H9 (cell line): ENCODE data around the gene CATSPERZ. TPM values are rescaled to one million over a fixed set of nuclear protein-coding genes. Genes with fewer than 3 reads are reported as not detected.

ENCODE experiments used
- DNase-seq: peaks from one replicate; pipeline ENCODE4 v3.0.0-alpha.2; 2017
- H2AFZ ChIP-seq: one replicate; pipeline ENCODE4 v1.6.1; 2013; ENCODE audit warnings: mild to moderate bottlenecking, low read length, control low read depth, moderate library complexity
- H2AK5ac ChIP-seq: 2 replicates; pipeline ENCODE4 v1.6.1; 2013; ENCODE audit warnings: low read length, control low read depth, mixed read lengths; ENCODE audit not compliant: insufficient read length
- H2BK120ac ChIP-seq: one replicate; pipeline ENCODE4 v1.6.1; 2013; ENCODE audit warnings: low read depth, mild to moderate bottlenecking, low read length, control low read depth, inconsistent platforms; ENCODE audit not compliant: poor library complexity, severe bottlenecking
- H2BK12ac ChIP-seq: 2 replicates; pipeline ENCODE4 v1.6.1; 2013; ENCODE audit warnings: low read length, control low read depth, mixed read lengths, low read depth; ENCODE audit not compliant: insufficient read length
- H2BK15ac ChIP-seq: 2 replicates; pipeline ENCODE4 v1.6.1; 2013; ENCODE audit warnings: low read depth, low read length, control low read depth
- H2BK20ac ChIP-seq: one replicate; pipeline ENCODE4 v1.6.1; 2013; ENCODE audit warnings: low read depth, mild to moderate bottlenecking, low read length, control low read depth, inconsistent platforms; ENCODE audit not compliant: poor library complexity, severe bottlenecking
- H2BK5ac ChIP-seq: 2 replicates; pipeline ENCODE4 v1.6.1; 2013; ENCODE audit warnings: low read length, control low read depth, mixed read lengths; ENCODE audit not compliant: insufficient read length
- H3K14ac ChIP-seq: 2 replicates; pipeline ENCODE4 v1.6.1; 2013; ENCODE audit warnings: low read length, control low read depth; ENCODE audit not compliant: insufficient read depth
- H3K18ac ChIP-seq: 2 replicates; pipeline ENCODE4 v1.6.1; 2013; ENCODE audit warnings: low read depth, mild to moderate bottlenecking, mixed read lengths, low read length, control low read depth; ENCODE audit not compliant: insufficient read length
- H3K23ac ChIP-seq: 2 replicates; pipeline ENCODE4 v1.6.1; 2013; ENCODE audit warnings: low read length, control low read depth, mixed read lengths, low read depth; ENCODE audit not compliant: insufficient read length
- H3K23me2 ChIP-seq: 2 replicates; pipeline ENCODE4 v1.6.1; 2013; ENCODE audit warnings: low read depth, mild to moderate bottlenecking, mixed read lengths, low read length, control low read depth; ENCODE audit not compliant: insufficient read length, poor library complexity, severe bottlenecking
- H3K27ac ChIP-seq: 2 replicates; pipeline ENCODE4 v1.5.1; 2013; ENCODE audit warnings: low read length, control low read depth, mixed read lengths, low read depth; ENCODE audit not compliant: insufficient read length
- H3K27me3 ChIP-seq: 2 replicates; pipeline ENCODE4 v1.6.1; 2013; ENCODE audit warnings: low read length, control low read depth, inconsistent platforms; ENCODE audit not compliant: insufficient read depth
- H3K4ac ChIP-seq: 2 replicates; pipeline ENCODE4 v1.6.1; 2013; ENCODE audit warnings: low read depth, mild to moderate bottlenecking, control low read depth, inconsistent platforms, low read length, moderate library complexity
- H3K4me1 ChIP-seq: 2 replicates; pipeline ENCODE4 v1.6.1; 2013; ENCODE audit warnings: low read length, control low read depth, inconsistent platforms; ENCODE audit not compliant: insufficient read depth
- H3K4me2 ChIP-seq: 2 replicates; pipeline ENCODE4 v1.6.1; 2013; ENCODE audit warnings: low read length, control low read depth, mixed read lengths; ENCODE audit not compliant: insufficient read length, insufficient read depth
- H3K56ac ChIP-seq: 2 replicates; pipeline ENCODE4 v1.6.1; 2013; ENCODE audit warnings: low read depth, mild to moderate bottlenecking, mixed read lengths, low read length, control low read depth; ENCODE audit not compliant: insufficient read length
- H3K79me1 ChIP-seq: 2 replicates; pipeline ENCODE4 v1.6.1; 2013; ENCODE audit warnings: low read depth, mild to moderate bottlenecking, moderate library complexity, low read length, control low read depth, inconsistent platforms; ENCODE audit not compliant: insufficient read depth, poor library complexity, severe bottlenecking
- H3K79me2 ChIP-seq: 2 replicates; pipeline ENCODE4 v1.6.1; 2013; ENCODE audit warnings: low read length, control low read depth, inconsistent platforms; ENCODE audit not compliant: insufficient read depth
- H3K9ac ChIP-seq: 2 replicates; pipeline ENCODE4 v1.6.1; 2013; ENCODE audit warnings: low read length, control low read depth, mixed read lengths; ENCODE audit not compliant: insufficient read length; ENCODE audit errors: extremely low read depth
- H3K9me3 ChIP-seq: one replicate; pipeline ENCODE4 v1.6.1; 2013; ENCODE audit warnings: low read depth, low read length, inconsistent platforms; ENCODE audit not compliant: control insufficient read depth
- H3T11ph ChIP-seq: one replicate; pipeline ENCODE4 v1.6.1; 2013; ENCODE audit warnings: mild to moderate bottlenecking, low read length, control low read depth, inconsistent platforms
- H4K20me1 ChIP-seq: one replicate; pipeline ENCODE4 v1.6.1; 2013; ENCODE audit not compliant: control insufficient read depth, insufficient read length, insufficient read depth
- H4K5ac ChIP-seq: 2 replicates; pipeline ENCODE4 v1.6.1; 2013; ENCODE audit warnings: low read depth, mild to moderate bottlenecking, mixed read lengths, low read length, control low read depth; ENCODE audit not compliant: insufficient read length
- H4K8ac ChIP-seq: replicated peaks from 2 replicates; pipeline ENCODE4 v1.6.1; 2013; ENCODE audit warnings: low read length, control low read depth, mixed read lengths, low read depth; ENCODE audit not compliant: insufficient read length
- H4K91ac ChIP-seq: 2 replicates; pipeline ENCODE4 v1.6.1; 2013; ENCODE audit warnings: low read depth, mild to moderate bottlenecking, moderate library complexity, mixed read lengths, low read length, control low read depth; ENCODE audit not compliant: insufficient read length
- H3K27ac Mint-ChIP-seq, 3 experiments: 2 replicates in 2 of 3; 3 replicates in 1 of 3; pipeline ENCODE4 v1.8.0; 2020 to 2021; ENCODE audit warnings: mixed read lengths in 3 of 3, mild to moderate bottlenecking in 1 of 3, moderate library complexity in 1 of 3
- H3K27me3 Mint-ChIP-seq: 2 replicates; pipeline ENCODE4 v1.8.0; 2021; ENCODE audit warnings: low read depth, mild to moderate bottlenecking, moderate library complexity, mixed read lengths
- H3K36me3 Mint-ChIP-seq, 3 experiments: 2 replicates in 2 of 3; 3 replicates in 1 of 3; pipeline ENCODE4 v1.8.0; 2020 to 2021; ENCODE audit warnings: low read depth in 3 of 3, mixed read lengths in 3 of 3; ENCODE audit not compliant: insufficient read depth in 1 of 3
- H3K4me1 Mint-ChIP-seq, 2 experiments: 2 replicates each; pipeline ENCODE4 v1.8.0; 2020; ENCODE audit warnings: mixed read lengths in 2 of 2
- H3K4me3 Mint-ChIP-seq, 2 experiments: 2 replicates in 1 of 2; 3 replicates in 1 of 2; pipeline ENCODE4 v1.8.0; 2020 to 2021; ENCODE audit warnings: mild to moderate bottlenecking in 2 of 2, mixed read lengths in 2 of 2, moderate library complexity in 1 of 2
- H3K9me3 Mint-ChIP-seq, 2 experiments: 2 replicates in 1 of 2; 3 replicates in 1 of 2; pipeline ENCODE4 v1.8.0; 2020; ENCODE audit warnings: mild to moderate bottlenecking in 2 of 2, mixed read lengths in 2 of 2, moderate library complexity in 1 of 2
- CTCF ChIP-seq: fragments of 200-600 bp; sonication (generic); conservative IDR thresholded peaks from 3 replicates; pipeline ENCODE4 v1.8.0; 2021; ENCODE audit warnings: antibody characterized with exemption, mild to moderate bottlenecking
- WGBS: extraction: QIAGEN DNeasy Blood & Tissue Kit; methylation state at CpG from one replicate; pipeline ENCODE4 v1.1.7; 2013; ENCODE audit warnings: missing lambda C conversion rate, low lambda C conversion rate, mixed read lengths; ENCODE audit not compliant: insufficient read length; ENCODE audit errors: extremely low coverage; 5-methylcytosine and 5-hydroxymethylcytosine counted together
- total RNA-seq: library from RNA; stranded (reverse); gene quantifications from 2 replicates; pipeline ENCODE4 v1.2.1, GENCODE V29; 2021

Gene CATSPERZ
- total RNA-seq, 1 experiment from 2014 or later: 0.92 TPM

- Histone ChIP-seq H4K20me1 (peaks cover 3% of the 10 kb centered on the region), H3K9ac (no peak overlapping the region), H3K4me2 (no peak overlapping the region), H3K27me3 (no peaks in the 10 kb centered on the region), H2BK120ac (no peak overlapping the region), H3K56ac (no peak overlapping the region), H3T11ph (no peak overlapping the region), H3K27ac (no peak overlapping the region), H4K91ac (no peak overlapping the region), H4K8ac (no peak overlapping the region), H3K14ac (no peak overlapping the region), H3K23me2 (peaks cover 17% of the 10 kb centered on the region), H3K4me1 (no peaks in the 10 kb centered on the region; the same call in 1 of the 2 replicates), H3K9me3 (no peaks in the 10 kb centered on the region), H3K18ac (no peak overlapping the region), H2BK15ac (no peak overlapping the region), H2AK5ac (no peak overlapping the region), H3K23ac (no peak overlapping the region), H3K4ac (no peak overlapping the region), H2AFZ (no peak overlapping the region), H2BK5ac (no peak overlapping the region), H2BK12ac (no peak overlapping the region), H4K5ac (no peak overlapping the region), H3K79me1 (no peaks in the 10 kb centered on the region), H3K79me2 (no peaks in the 10 kb centered on the region), H2BK20ac (no peak overlapping the region)
- Mint-ChIP-seq H3K4me1 (peaks cover 7 to 35% of the 10 kb centered on the region in 2 experiments), H3K9me3 (no peaks in the 10 kb centered on the region), H3K36me3 (no peaks in the 10 kb centered on the region), H3K4me3 (no peak overlapping the region), H3K27me3 (peaks cover 17% of the 10 kb centered on the region), H3K27ac (no peak overlapping the region)
- no peak for DNase-seq
- TF ChIP-seq CTCF: no peak
- WGBS: no CpG with 5 or more reads among the region's 4 CpGs
These were observed 39.1 kb downstream of the CATSPERZ start for GRCh38 chr11:64339286-64339685.
